ENCODE measurements around the gene LRP1-AS. TPM values are rescaled to one million over a fixed set of nuclear protein-coding genes. Genes with fewer than 3 reads are reported as not detected.

Gene LRP1-AS
- total RNA-seq, 1 experiment from 2014 or later: not detected

GRCh38 chr12:57101892-57102695, 45.3 kb downstream of the LRP1-AS start (continued):
- TF ChIP-seq YY1 (IDR thresholded peaks at IDR 0.05; ENCODE audit: extremely low read depth, insufficient replicate concordance, low read depth, low read length): no peak

- ATAC-seq: no peak
- Histone ChIP-seq H3K36me3 (ENCODE audit: control insufficient read depth in 1 of 2, insufficient read depth in 2 of 2, low read length in 2 of 2) (peaks cover 9 to 10% of the 10 kb centered on the region in 2 experiments; a peak in 2 of 4 replicates), H3K9me3 (ENCODE audit: control insufficient read depth in 1 of 2, insufficient read depth in 1 of 2, low read depth in 1 of 2, low read length in 2 of 2) (no peaks in the 10 kb centered on the region), H3K79me2 (ENCODE audit: insufficient read depth, low read length) (no peaks in the 10 kb centered on the region), H3K4me2 (ENCODE audit: low read length) (no peak overlapping the region), H3K27ac (ENCODE audit: low read depth, low read length) (no peak overlapping the region), H3K9ac (ENCODE audit: low read length) (no peak overlapping the region), H4K20me1 (ENCODE audit: insufficient read depth) (no peaks in the 10 kb centered on the region), H3K27me3 (ENCODE audit: insufficient read depth, low read length) (no peaks in the 10 kb centered on the region), H3K4me3 (replicated peaks in 1 of 2; ENCODE audit: low read depth in 1 of 2, low read length in 2 of 2) (no peak overlapping the region), H2AFZ (ENCODE audit: low read depth, low read length, poor library complexity, severe bottlenecking) (no peak overlapping the region), H3K4me1 (ENCODE audit: control insufficient read depth in 1 of 2, insufficient read depth in 2 of 2, low read length in 2 of 2) (peaks cover 30 to 44% of the 10 kb centered on the region in 2 experiments), H3K9me2 (ENCODE audit: insufficient read depth) (no peaks in the 10 kb centered on the region)
- ChIA-PET CTCF (interaction anchor here (0.7 to 1.0 kb wide), 2 partner anchors 12 to 13 kb away, joined by 3 read pairs; no protein-coding TSS in a partner anchor), RAD21 (ENCODE audit: low non-redundant PET in 1 of 2, low total read pairs in 2 of 2, uncharacterized antibody in 2 of 2, unreplicated experiment in 2 of 2) (interaction anchor here in 1 of 2 experiments (1.1 kb wide), 1 partner anchor 12 kb away, joined by 3 read pairs; the partner anchor contains the start of gene STAT6), POLR2A (interaction anchor here (1.1 to 7.8 kb wide), 2 partner anchors 12 to 21 kb away, joined by 5 to 32 read pairs; partner anchors contain the start of genes NEMP1 and STAT6)
- intact Hi-C loops (cut with micrococcal nuclease): no loop called here
- DNase-seq (ENCODE audit: low read depth, low spot score): no peak
- TF ChIP-seq JUND (IDR thresholded peaks at IDR 0.05): no peak
- no peak for TF ChIP-seq RAD21 (IDR thresholded peaks at IDR 0.05; ENCODE audit: low read depth)
- TF ChIP-seq EZH2 (IDR thresholded peaks at IDR 0.05): no peak
- TF ChIP-seq SIN3A (IDR thresholded peaks at IDR 0.05; ENCODE audit: low read depth): no peak
- TF ChIP-seq EZH2phosphoT487 (IDR thresholded peaks at IDR 0.05; ENCODE audit: borderline replicate concordance): no peak
- TF ChIP-seq ZBTB33 (IDR thresholded peaks at IDR 0.05; ENCODE audit: extremely low read depth, insufficient replicate concordance, low read length): no peak
- no peak for TF ChIP-seq CTCF (IDR thresholded peaks at IDR 0.05 in 2 of 3, conservative IDR thresholded peaks at IDR 0.05 in 1 of 3; ENCODE audit: borderline replicate concordance in 1 of 3, insufficient read depth in 1 of 3, low read depth in 2 of 3, low read length in 2 of 3)
- TF ChIP-seq REST (IDR thresholded peaks at IDR 0.05; ENCODE audit: low read depth): no peak
- TF ChIP-seq ZFX (IDR thresholded peaks at IDR 0.05): no peak
- TF ChIP-seq CBX3 (IDR thresholded peaks at IDR 0.05; ENCODE audit: low read depth): no peak
- TF ChIP-seq SP1 (IDR thresholded peaks at IDR 0.05; ENCODE audit: low read depth): no peak
- no peak for TF ChIP-seq MAX (IDR thresholded peaks at IDR 0.05)
- BruUV-seq (replicated peaks): no TSS peak
Measured at GRCh38 chr12:57099766-57100165, 47.7 kb downstream of the LRP1-AS start.

Data from HCT116 (cell line).